ENCODE measurements around the gene SYCP1. TPM values are rescaled to one million over a fixed set of nuclear protein-coding genes. Genes with fewer than 3 reads are reported as not detected.
A peak's percentile ranks its signal among the peaks of the same experiment; 100 is the strongest.

Gene SYCP1
- total and polyA plus RNA-seq, 12 donors: not detected

DNA sequence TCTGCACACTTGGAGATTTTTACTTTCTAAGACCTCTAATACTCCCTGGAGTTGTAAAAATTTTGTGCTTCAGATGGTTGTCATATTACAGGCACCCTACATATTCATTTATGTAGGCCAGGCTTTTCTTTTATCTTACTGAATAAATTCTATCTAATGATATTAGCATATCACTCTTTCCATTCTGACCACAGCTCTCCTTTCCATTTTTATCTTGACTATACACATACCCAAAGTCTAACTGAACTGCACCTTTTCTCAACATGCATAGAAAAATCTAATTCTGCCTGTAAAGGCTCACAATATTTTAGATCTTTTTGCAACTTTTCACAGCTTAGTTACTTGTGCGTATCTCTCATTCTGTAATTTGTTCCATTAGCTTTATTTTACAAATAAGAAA lies 122.2 kb downstream of the SYCP1 start:
- H3K27ac ChIP-seq: no peak overlapping the region
- ATAC-seq: no peak
- H3K4me3 ChIP-seq: no peak overlapping the region
- H3K27me3 ChIP-seq: peaks cover 0 to 32% (median 9%) of the 10 kb centered on the region in 7 donors
- DNase-seq: no peak
- peaks cover 0 to 6% (median 4%) of the 10 kb centered on the region in 11 donors for H3K9me3 ChIP-seq
- intact Hi-C loops (cut with DNase I): loop anchor here in 6 of 10 donors (5.0 to 10.0 kb wide), 4 partner anchors 75 to 620 kb away; no protein-coding TSS in a partner anchor
- WGBS, 2 donors: 88 to 89% methylated on average over 1 of the region's 1 CpG
- no peak for TF ChIP-seq CTCF (IDR thresholded peaks at IDR 0.05)
- no peaks in the 10 kb centered on the region for H3K4me1 ChIP-seq
- no peaks in the 10 kb centered on the region for H3K36me3 ChIP-seq

GRCh38 chr1:114979278-114979891 lies 124.7 kb downstream of the SYCP1 start:
- H3K27ac ChIP-seq: no peak overlapping the region
- ATAC-seq: no peak
- no peak overlapping the region for H3K4me3 ChIP-seq
- intact Hi-C loops (cut with DNase I): loop anchor here in 9 of 10 donors (1.0 to 10.0 kb wide), 9 partner anchors 73 to 618 kb away; no protein-coding TSS in a partner anchor
- TF ChIP-seq CTCF (IDR thresholded peaks at IDR 0.05): peak; percentile 73 to 89 (median 83)
- H3K27me3 ChIP-seq: peaks cover 0 to 32% (median 9%) of the 10 kb centered on the region in 7 donors
- peaks cover 0 to 22% (median 18%) of the 10 kb centered on the region in 11 donors for H3K9me3 ChIP-seq
- peak in 1 of 2 donors; percentile 58 for DNase-seq
- WGBS, 2 donors: 35 to 37% methylated on average over 4 of the region's 4 CpGs
- no peaks in the 10 kb centered on the region for H3K4me1 ChIP-seq
- no peaks in the 10 kb centered on the region for H3K36me3 ChIP-seq

DNA sequence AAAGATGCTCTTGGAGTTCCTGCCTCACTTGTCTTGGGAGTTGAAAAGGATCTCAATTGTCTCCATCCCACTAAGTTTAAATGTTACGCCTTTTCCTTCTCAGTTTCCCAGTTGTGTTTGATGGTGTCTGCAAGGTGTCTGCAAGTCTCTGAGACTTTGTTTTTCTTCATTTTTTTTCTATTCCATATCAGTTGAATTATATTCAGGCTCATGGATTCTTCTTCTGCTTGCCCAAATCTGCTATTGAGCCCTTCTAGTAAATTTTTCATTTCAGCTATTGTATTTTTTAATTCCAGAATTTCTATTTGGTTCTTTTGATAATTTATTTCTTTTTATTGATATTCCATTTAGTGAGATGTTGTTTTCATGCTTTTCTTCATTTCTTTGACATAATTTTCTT lies 127.6 kb downstream of the SYCP1 start:
- Histone ChIP-seq H3K4me1 (no peaks in the 10 kb centered on the region), H3K36me3 (no peaks in the 10 kb centered on the region), H3K27ac (no peak overlapping the region), H3K9me3 (peaks cover 0 to 29% (median 18%) of the 10 kb centered on the region in 11 donors), H3K27me3 (peaks cover 0 to 24% (median 0%) of the 10 kb centered on the region in 7 donors), H3K4me3 (no peak overlapping the region)
- ATAC-seq (no peak), DNase-seq (no peak)
- 0 to 45% methylated on average over 1 of the region's 1 CpG for WGBS, 2 donors
- intact Hi-C loops (cut with DNase I): loop anchor here in 4 of 10 donors (5.0 to 10.0 kb wide), 3 partner anchors 70 to 615 kb away; no protein-coding TSS in a partner anchor
- TF ChIP-seq CTCF (IDR thresholded peaks at IDR 0.05): no peak

GRCh38 chr1:114986286-114986685 lies 131.6 kb downstream of the SYCP1 start:
- DNase-seq: no peak

More at GRCh38 chr1:114986286-114986685, 131.6 kb downstream of the SYCP1 start:
- no peak for ATAC-seq
- Histone ChIP-seq H3K27ac (no peak overlapping the region), H3K9me3 (peaks cover 0 to 56% (median 33%) of the 10 kb centered on the region in 11 donors), H3K4me3 (no peak overlapping the region), H3K4me1 (no peaks in the 10 kb centered on the region), H3K27me3 (no peaks in the 10 kb centered on the region), H3K36me3 (no peaks in the 10 kb centered on the region)
- intact Hi-C loops (cut with DNase I): loop anchor here in 1 of 10 donors (10.0 kb wide), 1 partner anchor 609 kb away; no protein-coding TSS in a partner anchor
- TF ChIP-seq CTCF (IDR thresholded peaks at IDR 0.05): no peak
